ENCODE results near the gene SFXN3. TPM values are rescaled to one million over a fixed set of nuclear protein-coding genes. Genes with fewer than 3 reads are reported as not detected.

The SFXN3 gene
- total RNA-seq, 1 donor from 2014 or later = 101 TPM

DNA sequence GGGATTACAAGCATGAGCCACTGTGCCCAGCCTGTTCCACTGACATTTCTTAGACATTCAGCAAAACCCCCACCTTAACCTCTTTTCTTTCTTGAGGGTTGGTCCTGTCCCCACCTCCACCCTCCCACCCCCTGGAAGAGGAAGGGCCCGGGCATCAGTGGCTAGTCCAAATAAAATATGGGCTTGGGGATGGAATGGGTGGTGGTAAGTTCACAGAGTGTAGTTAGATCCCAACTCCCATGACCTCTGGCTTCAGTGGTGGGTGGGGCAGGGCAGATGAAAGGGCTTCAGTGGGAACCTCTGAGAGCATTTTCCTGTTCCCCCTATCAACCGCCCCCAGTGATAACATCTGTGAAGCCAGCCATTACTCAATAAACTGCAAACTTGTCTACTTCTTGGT, 9.8 kb downstream of the SFXN3 start:
- Mint-ChIP-seq H3K36me3 (ENCODE audit: low read depth) (peaks cover 22% of the 10 kb centered on the region), H3K4me3 (ENCODE audit: unreplicated experiment) (no peak overlapping the region), H3K27me3 (ENCODE audit: low read depth) (no peaks in the 10 kb centered on the region), H3K27ac (ENCODE audit: unreplicated experiment) (peak overlapping the region; percentile 73), H3K9me3 (ENCODE audit: low read depth) (no peaks in the 10 kb centered on the region), H3K4me1 (ENCODE audit: low read depth) (peaks cover 26% of the 10 kb centered on the region)
- no peak for DNase-seq (ENCODE audit: low spot score)
- TF ChIP-seq, protein P1, sequence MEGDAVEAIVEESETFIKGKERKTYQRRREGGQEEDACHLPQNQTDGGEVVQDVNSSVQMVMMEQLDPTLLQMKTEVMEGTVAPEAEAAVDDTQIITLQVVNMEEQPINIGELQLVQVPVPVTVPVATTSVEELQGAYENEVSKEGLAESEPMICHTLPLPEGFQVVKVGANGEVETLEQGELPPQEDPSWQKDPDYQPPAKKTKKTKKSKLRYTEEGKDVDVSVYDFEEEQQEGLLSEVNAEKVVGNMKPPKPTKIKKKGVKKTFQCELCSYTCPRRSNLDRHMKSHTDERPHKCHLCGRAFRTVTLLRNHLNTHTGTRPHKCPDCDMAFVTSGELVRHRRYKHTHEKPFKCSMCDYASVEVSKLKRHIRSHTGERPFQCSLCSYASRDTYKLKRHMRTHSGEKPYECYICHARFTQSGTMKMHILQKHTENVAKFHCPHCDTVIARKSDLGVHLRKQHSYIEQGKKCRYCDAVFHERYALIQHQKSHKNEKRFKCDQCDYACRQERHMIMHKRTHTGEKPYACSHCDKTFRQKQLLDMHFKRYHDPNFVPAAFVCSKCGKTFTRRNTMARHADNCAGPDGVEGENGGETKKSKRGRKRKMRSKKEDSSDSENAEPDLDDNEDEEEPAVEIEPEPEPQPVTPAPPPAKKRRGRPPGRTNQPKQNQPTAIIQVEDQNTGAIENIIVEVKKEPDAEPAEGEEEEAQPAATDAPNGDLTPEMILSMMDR (IDR thresholded peaks at IDR 0.05) = no peak

DNA sequence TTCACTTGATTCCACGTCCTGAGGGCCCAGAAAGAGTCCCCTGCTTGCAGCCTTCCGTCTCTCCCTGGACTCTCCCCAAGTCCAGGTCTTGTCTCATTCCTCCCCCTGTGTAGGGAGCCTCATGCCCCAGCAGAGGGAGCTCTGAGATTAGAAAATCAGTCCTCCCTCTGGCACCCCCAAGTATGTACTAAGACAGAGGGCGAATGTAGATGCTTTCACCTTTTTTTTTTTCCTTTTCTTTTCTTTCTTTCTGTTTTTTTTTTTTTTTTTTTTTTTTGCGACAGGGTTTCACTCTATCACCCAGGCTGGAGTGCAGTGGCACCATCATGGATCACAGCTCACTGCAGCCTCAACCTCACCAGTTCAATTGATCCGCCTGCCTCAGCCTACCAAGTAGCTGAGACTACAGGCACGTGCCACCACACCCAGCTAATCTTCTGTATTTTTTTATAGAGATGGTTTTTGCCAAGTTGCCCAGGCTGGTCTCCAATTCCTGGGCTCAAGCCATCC, 10.3 kb downstream of the SFXN3 start:
- H3K27ac Mint-ChIP-seq (ENCODE audit: unreplicated experiment) = peak overlapping the region; percentile 73
- no peak overlapping the region for H3K4me3 Mint-ChIP-seq (ENCODE audit: unreplicated experiment)
- H3K4me1 Mint-ChIP-seq (ENCODE audit: low read depth) = peaks cover 26% of the 10 kb centered on the region

DNA sequence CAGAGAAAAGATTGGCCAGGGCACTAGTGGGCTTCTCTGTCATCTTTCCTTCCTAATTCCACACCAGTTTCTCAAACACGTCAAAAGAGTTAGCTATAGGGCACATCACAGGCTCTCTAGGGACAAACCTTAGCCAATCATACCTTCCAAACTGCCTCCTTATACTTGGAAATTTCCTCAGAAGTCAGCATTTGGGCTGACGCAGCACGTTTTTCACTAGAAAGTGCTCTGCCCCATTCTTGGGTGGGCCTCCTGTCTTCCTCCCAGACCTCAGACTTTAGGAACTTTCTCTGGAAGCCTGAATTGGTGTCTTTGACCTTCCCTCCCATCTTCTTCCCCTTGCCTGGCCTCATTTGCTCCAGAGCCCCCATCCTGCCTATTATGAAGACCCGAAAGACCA, 11.1 kb downstream of the SFXN3 start:
- peak overlapping the region; percentile 99 for H3K27ac Mint-ChIP-seq (ENCODE audit: unreplicated experiment)

More for the DNA sequence above, 10.3 kb downstream of the SFXN3 start:
- peaks cover 2% of the 10 kb centered on the region for H3K27me3 Mint-ChIP-seq (ENCODE audit: low read depth)
- no peaks in the 10 kb centered on the region for H3K9me3 Mint-ChIP-seq (ENCODE audit: low read depth)
- no peak for DNase-seq (ENCODE audit: low spot score)
- TF ChIP-seq, protein P1 (IDR thresholded peaks at IDR 0.05) = peak; percentile 86
- H3K36me3 Mint-ChIP-seq (ENCODE audit: low read depth) = peaks cover 20% of the 10 kb centered on the region

DNA sequence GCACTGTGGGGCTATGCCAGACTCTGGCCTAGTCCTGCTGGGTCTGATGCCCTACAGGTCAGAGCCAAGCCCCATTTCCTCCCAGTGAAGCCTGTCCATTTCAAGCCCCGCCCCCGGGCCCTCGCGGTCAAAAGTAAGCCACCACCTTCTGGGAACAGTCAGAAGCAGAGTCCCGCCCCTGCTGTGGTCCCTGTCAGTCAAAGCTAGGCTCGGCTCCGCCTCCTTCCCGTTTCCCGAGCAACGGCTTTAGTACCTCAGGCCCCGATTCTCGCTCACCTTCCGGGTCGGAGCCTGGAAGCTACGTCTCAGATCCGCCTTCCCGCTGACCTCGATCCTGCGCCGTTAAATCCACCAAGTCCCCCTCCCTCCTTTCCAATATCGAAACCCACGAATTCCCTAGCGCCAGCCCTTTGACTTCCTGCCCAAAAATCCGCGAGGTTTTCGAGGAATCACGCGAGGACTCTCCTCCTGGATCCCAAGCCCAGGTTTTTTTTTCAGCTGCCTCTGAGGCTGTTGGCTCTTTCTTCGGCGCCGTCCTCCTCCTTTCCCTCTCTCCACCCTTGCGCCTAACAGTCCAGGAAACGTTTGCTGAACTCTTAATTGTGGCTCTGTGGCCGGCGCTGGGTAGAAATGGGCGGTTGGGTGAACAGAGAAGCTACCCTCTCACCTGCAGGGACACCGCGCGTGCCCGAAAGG, 11.8 kb downstream of the SFXN3 start:
- H3K4me1 Mint-ChIP-seq (ENCODE audit: low read depth) = peaks cover 26% of the 10 kb centered on the region
- H3K36me3 Mint-ChIP-seq (ENCODE audit: low read depth) = peaks cover 11% of the 10 kb centered on the region
- peaks cover 10% of the 10 kb centered on the region for H3K27me3 Mint-ChIP-seq (ENCODE audit: low read depth)
- peak overlapping the region; percentile 88 for H3K4me3 Mint-ChIP-seq (ENCODE audit: unreplicated experiment)
- H3K9me3 Mint-ChIP-seq (ENCODE audit: low read depth) = no peaks in the 10 kb centered on the region
- DNase-seq (ENCODE audit: low spot score) = peak; percentile 98
- H3K27ac Mint-ChIP-seq (ENCODE audit: unreplicated experiment) = peak overlapping the region; percentile 99
- TF ChIP-seq, protein P1 (IDR thresholded peaks at IDR 0.05) = no peak

More for the DNA sequence above, 11.1 kb downstream of the SFXN3 start:
- DNase-seq (ENCODE audit: low spot score) = no peak
- H3K4me3 Mint-ChIP-seq (ENCODE audit: unreplicated experiment) = peak overlapping the region; percentile 88
- no peaks in the 10 kb centered on the region for H3K9me3 Mint-ChIP-seq (ENCODE audit: low read depth)
- H3K36me3 Mint-ChIP-seq (ENCODE audit: low read depth) = peaks cover 15% of the 10 kb centered on the region
- H3K4me1 Mint-ChIP-seq (ENCODE audit: low read depth) = peaks cover 26% of the 10 kb centered on the region
- TF ChIP-seq, protein P1 (IDR thresholded peaks at IDR 0.05) = no peak
- peaks cover 8% of the 10 kb centered on the region for H3K27me3 Mint-ChIP-seq (ENCODE audit: low read depth)

DNA sequence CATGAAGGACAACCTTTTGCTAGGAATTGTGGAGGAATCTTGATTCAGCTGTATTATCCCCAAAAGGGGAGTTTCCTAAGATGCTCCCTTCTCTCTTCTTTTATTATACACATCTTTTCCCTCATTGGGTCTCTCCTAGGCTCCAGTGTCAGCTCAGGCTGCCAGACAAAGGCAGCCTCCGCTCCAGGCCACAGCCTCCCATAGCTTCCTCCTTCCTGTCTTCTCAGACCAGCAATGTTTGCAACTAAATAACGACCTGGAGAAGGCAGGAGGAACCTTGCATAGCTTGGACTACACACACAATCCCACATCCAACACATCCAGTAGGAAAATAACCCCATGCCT, 12.3 kb downstream of the SFXN3 start:
- H3K4me1 Mint-ChIP-seq (ENCODE audit: low read depth) = peaks cover 26% of the 10 kb centered on the region
- TF ChIP-seq, protein P1 (IDR thresholded peaks at IDR 0.05) = no peak
- H3K36me3 Mint-ChIP-seq (ENCODE audit: low read depth) = peaks cover 6% of the 10 kb centered on the region
- no peaks in the 10 kb centered on the region for H3K9me3 Mint-ChIP-seq (ENCODE audit: low read depth)
- H3K4me3 Mint-ChIP-seq (ENCODE audit: unreplicated experiment) = peak overlapping the region; percentile 88
- DNase-seq (ENCODE audit: low spot score) = no peak
- peak overlapping the region; percentile 99 for H3K27ac Mint-ChIP-seq (ENCODE audit: unreplicated experiment)
- H3K27me3 Mint-ChIP-seq (ENCODE audit: low read depth) = peaks cover 13% of the 10 kb centered on the region
